ENCODE results near the gene KIF3A.

Gene KIF3A

DNA sequence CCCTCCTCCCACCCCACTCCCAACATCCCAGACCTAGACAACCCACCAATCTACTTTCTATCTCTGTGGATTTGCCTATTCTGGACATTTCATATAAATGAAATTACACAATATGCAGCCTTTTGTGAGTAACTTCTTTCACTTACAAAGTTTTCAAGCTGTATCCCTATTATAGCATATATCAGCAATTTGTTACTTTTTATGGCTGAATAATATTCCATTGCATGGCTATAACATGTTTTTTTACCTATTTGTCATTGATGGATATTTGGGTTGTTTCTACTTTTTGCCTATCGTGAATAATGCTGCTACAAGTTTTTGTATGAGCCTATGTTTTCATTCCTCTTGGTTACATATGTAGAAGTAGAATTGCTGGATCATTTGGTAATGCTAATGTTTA lies 1.9 kb upstream of the KIF3A start:
- H3K27ac ChIP-seq: no peak overlapping the region
- DNase-seq (ENCODE audit: low spot score): no peak
- CTCF ChIA-PET: interaction anchor here (0.6 to 0.7 kb wide), 2 partner anchors 113 to 1848 kb away, joined by 5 to 8 read pairs; no protein-coding TSS in a partner anchor
- TF ChIP-seq, protein P1, sequence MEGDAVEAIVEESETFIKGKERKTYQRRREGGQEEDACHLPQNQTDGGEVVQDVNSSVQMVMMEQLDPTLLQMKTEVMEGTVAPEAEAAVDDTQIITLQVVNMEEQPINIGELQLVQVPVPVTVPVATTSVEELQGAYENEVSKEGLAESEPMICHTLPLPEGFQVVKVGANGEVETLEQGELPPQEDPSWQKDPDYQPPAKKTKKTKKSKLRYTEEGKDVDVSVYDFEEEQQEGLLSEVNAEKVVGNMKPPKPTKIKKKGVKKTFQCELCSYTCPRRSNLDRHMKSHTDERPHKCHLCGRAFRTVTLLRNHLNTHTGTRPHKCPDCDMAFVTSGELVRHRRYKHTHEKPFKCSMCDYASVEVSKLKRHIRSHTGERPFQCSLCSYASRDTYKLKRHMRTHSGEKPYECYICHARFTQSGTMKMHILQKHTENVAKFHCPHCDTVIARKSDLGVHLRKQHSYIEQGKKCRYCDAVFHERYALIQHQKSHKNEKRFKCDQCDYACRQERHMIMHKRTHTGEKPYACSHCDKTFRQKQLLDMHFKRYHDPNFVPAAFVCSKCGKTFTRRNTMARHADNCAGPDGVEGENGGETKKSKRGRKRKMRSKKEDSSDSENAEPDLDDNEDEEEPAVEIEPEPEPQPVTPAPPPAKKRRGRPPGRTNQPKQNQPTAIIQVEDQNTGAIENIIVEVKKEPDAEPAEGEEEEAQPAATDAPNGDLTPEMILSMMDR (conservative IDR thresholded peaks at IDR 0.05; ENCODE audit: low read depth): no peak
- POLR2A ChIA-PET (ENCODE audit: low non-redundant PET): no interaction called here

DNA sequence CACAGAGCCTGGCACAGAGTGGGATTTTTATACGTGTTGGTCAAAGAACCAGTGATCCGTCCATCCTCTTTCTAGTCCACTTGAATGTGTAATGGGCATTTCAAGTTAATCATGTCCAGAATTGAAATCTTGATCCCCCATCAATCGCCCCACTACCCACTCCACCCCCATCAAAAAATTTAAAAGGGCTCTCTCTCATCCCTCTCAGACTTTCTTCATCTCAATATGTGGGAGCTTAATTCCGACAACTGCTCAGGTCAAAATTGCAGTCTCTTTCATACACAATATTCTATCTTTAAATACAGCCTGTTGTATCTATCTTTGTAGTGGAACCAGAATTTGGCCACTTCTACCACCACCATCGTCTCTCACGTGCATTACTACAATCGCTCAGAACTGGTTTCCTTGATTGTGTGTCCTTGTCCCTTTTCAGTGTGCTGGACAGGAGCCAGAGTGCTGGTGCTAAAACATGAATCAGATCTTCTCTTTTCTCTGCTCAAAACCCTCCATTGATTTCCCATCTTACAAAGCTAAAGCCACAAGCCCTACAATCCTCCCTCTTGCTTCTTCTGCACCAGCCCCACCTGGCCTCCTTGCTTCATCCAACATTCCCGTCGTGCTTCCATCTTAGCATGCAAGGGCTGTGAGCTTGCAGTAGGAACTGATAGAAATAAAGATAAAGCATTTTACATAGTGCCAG lies 786 bp upstream of the KIF3A start:
- POLR2A ChIA-PET (ENCODE audit: low non-redundant PET): interaction anchor here (0.6 to 1.0 kb wide), 3 partner anchors 38 to 79 kb away, joined by 3 to 4 read pairs (median 4); no protein-coding TSS in a partner anchor
- no peak for DNase-seq (ENCODE audit: low spot score)
- TF ChIP-seq, protein P1 (conservative IDR thresholded peaks at IDR 0.05; ENCODE audit: low read depth): no peak
- CTCF ChIA-PET: interaction anchor here (0.7 to 1.1 kb wide), 3 partner anchors 9 to 351 kb away, joined by 3 to 5 read pairs (median 3); partner anchors contain the start of gene CCNI2
- H3K27ac ChIP-seq: no peak overlapping the region

DNA sequence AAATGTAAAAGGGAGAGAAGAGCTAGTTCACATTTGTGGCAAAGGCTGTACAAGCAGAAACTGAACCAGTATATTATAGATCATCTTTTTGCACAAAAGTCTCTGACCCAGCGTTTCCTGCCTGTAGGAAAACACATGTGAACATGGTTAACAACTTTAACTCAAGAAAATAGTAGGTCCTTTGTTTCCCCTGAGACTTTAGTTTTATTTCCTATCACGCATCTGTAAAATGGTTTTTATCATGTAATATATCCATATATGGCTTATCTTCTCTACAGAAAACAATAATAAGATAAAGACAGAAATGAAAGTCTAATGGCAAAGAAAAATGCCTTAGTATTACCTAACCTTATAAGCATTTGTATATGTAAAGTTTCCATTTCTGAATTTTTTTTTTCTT lies 2.7 kb downstream of the KIF3A start:
- TF ChIP-seq, protein P1 (conservative IDR thresholded peaks at IDR 0.05; ENCODE audit: low read depth): no peak
- ChIA-PET CTCF (interaction anchor here (0.7 kb wide), 1 partner anchor 47 kb away, joined by 3 read pairs; no protein-coding TSS in a partner anchor), POLR2A (ENCODE audit: low non-redundant PET) (no interaction called here)
- H3K27ac ChIP-seq: no peak overlapping the region
- DNase-seq (ENCODE audit: low spot score): no peak

DNA sequence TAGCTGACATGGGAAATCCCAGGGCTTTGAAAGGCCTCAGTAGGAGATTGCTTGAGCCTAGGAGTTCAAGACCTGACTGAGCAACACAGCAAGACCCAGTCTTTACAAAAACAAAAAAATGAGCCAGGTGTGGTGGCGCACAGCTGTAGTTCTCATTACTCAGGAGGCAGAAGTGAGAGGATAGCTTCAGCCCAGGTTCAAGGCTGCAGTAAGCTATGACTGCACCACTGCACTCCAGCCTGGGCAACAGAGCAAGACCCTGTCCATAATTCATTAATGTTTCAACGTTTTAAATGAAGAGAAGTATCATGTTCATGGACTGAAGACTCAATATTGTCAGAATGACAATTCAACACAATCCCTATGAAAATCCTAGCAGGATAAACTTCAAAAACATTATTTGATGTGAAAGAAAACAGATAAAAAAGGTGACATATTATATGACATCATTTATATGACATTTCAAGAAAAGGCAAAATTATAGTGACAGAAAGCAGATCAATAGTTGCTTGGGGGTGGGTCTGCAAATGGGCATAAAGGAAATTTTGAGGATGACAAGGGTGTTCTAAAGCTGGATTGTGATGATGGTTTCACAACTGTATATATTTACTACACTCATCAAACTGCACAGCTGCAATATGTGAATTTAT lies 3.7 kb downstream of the KIF3A start:
- POLR2A ChIA-PET (ENCODE audit: low non-redundant PET): no interaction called here
- DNase-seq (ENCODE audit: low spot score): no peak
- H3K27ac ChIP-seq: no peak overlapping the region
- TF ChIP-seq, protein P1 (conservative IDR thresholded peaks at IDR 0.05; ENCODE audit: low read depth): no peak
- CTCF ChIA-PET: interaction anchor here (0.6 kb wide), 1 partner anchor 86 kb away, joined by 3 read pairs; no protein-coding TSS in a partner anchor

DNA sequence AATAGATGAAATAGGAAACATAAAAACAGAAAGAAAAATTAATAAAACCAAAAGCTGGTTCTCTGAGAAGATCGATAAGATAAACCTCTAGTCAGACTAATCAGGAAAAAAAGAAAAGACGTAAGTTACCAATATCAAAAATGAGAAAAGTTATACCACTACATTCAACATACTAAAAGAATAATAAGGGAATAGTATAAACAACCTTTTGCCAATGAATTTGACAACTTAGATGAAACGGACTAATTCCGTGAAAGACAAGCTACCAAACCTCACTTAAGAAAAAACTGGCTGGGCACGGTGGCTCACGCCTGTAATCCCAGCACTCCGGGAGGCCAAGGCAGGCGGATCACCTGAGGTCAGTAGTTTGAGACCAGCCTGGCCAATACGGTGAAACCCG lies 7.5 kb downstream of the KIF3A start:
- ChIA-PET CTCF (interaction anchor here (0.6 to 1.4 kb wide), 4 partner anchors 43 to 593 kb away, joined by 3 to 4 read pairs (median 4); no protein-coding TSS in a partner anchor), POLR2A (ENCODE audit: low non-redundant PET) (no interaction called here)
- TF ChIP-seq, protein P1 (conservative IDR thresholded peaks at IDR 0.05; ENCODE audit: low read depth): no peak
- no peak for DNase-seq (ENCODE audit: low spot score)
- no peak overlapping the region for H3K27ac ChIP-seq

DNA sequence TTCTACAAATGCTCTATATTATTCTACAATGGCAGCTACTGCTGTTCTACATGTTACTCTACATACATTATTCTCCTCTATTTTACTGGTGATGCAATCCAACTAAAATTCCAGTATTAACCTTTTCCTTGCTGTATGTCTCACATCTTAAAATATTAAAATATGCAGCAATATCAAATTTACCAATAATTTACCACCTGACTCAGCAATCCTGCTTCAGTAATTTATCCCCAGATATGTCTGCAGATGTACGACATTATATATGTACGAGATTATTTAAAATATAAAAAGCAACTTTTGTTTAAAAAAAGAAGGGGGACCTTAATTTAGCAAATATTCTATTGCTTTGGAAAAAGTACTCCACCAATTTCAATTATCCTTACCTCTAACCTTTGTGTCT lies 11.6 kb downstream of the KIF3A start:
- DNase-seq (ENCODE audit: low spot score): no peak
- POLR2A ChIA-PET (ENCODE audit: low non-redundant PET): no interaction called here
- TF ChIP-seq, protein P1 (conservative IDR thresholded peaks at IDR 0.05; ENCODE audit: low read depth): no peak
- CTCF ChIA-PET: no interaction called here
- H3K27ac ChIP-seq: no peak overlapping the region

Measured in RWPE1 (cell line).